Measurements from ENCODE around the gene MECR. TPM values are rescaled to one million over a fixed set of nuclear protein-coding genes. Genes with fewer than 3 reads are reported as not detected.

MECR gene
- total and polyA plus RNA-seq, 10 of the 15 experiments (the other 5 are each of a cell fraction or from before 2014, with no cell fraction given): 7.6 to 66.3 (median 38.7) TPM

GRCh38 chr1:29209173-29209572 is 21.6 kb downstream of the MECR start:
- in situ Hi-C loops (cut with MboI): no loop called here
- H3K27ac ChIP-seq (ENCODE audit: control insufficient read depth, insufficient read depth): peak overlapping the region; percentile 75; the same call in 1 of the 2 replicates
- ChIA-PET POLR2A (interaction anchor here (1.2 to 1.5 kb wide), 2 partner anchors 27 to 29 kb away, joined by 4 read pairs; partner anchors contain the start of gene SRSF4), RAD21 (ENCODE audit: unreplicated experiment) (interaction anchor here (1.7 kb wide), 1 partner anchor 9 kb away, joined by 5 read pairs; no protein-coding TSS in a partner anchor), SMC1A (ENCODE audit: uncharacterized antibody, unreplicated experiment) (interaction anchor here (0.6 to 0.9 kb wide), 2 partner anchors 24 to 29 kb away, joined by 3 read pairs; no protein-coding TSS in a partner anchor), CTCF (interaction anchor here (1.2 to 1.8 kb wide), 4 partner anchors 325 to 424 kb away, joined by 3 to 10 read pairs (median 6); no protein-coding TSS in a partner anchor)
- peaks cover 13% of the 10 kb centered on the region; the same call in 1 of the 2 replicates for H3K4me1 ChIP-seq (ENCODE audit: control insufficient read depth, insufficient read depth, low read length)
- TF ChIP-seq, protein P1, sequence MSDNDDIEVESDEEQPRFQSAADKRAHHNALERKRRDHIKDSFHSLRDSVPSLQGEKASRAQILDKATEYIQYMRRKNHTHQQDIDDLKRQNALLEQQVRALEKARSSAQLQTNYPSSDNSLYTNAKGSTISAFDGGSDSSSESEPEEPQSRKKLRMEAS (IDR thresholded peaks at IDR 0.05; ENCODE audit: low read depth, low read length): no peak
- TF ChIP-seq, protein P2, sequence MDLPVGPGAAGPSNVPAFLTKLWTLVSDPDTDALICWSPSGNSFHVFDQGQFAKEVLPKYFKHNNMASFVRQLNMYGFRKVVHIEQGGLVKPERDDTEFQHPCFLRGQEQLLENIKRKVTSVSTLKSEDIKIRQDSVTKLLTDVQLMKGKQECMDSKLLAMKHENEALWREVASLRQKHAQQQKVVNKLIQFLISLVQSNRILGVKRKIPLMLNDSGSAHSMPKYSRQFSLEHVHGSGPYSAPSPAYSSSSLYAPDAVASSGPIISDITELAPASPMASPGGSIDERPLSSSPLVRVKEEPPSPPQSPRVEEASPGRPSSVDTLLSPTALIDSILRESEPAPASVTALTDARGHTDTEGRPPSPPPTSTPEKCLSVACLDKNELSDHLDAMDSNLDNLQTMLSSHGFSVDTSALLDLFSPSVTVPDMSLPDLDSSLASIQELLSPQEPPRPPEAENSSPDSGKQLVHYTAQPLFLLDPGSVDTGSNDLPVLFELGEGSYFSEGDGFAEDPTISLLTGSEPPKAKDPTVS (IDR thresholded peaks at IDR 0.05; ENCODE audit: low read depth, low read length): no peak
- TF ChIP-seq MYC (IDR thresholded peaks at IDR 0.05; ENCODE audit: insufficient read depth, insufficient read length, insufficient replicate concordance, low read length, severe bottlenecking): no peak
- no peak for TF ChIP-seq KLF5 (IDR thresholded peaks at IDR 0.05; ENCODE audit: partially characterized antibody)
- no peak for TF ChIP-seq NRF1 (conservative IDR thresholded peaks at IDR 0.05; ENCODE audit: low read depth, low read length)
- TF ChIP-seq TCF3 (IDR thresholded peaks at IDR 0.05; ENCODE audit: borderline replicate concordance, insufficient read depth, low read depth, low read length): no peak
- no peak for TF ChIP-seq BHLHE40 (IDR thresholded peaks at IDR 0.05; ENCODE audit: borderline replicate concordance in 1 of 2, low read depth in 2 of 2, low read length in 1 of 2)
- TF ChIP-seq ETV6 (conservative IDR thresholded peaks at IDR 0.05 in 1 of 2, IDR thresholded peaks at IDR 0.05 in 1 of 2; ENCODE audit: borderline replicate concordance in 1 of 2, low read depth in 1 of 2): no peak
- TF ChIP-seq, protein P3, sequence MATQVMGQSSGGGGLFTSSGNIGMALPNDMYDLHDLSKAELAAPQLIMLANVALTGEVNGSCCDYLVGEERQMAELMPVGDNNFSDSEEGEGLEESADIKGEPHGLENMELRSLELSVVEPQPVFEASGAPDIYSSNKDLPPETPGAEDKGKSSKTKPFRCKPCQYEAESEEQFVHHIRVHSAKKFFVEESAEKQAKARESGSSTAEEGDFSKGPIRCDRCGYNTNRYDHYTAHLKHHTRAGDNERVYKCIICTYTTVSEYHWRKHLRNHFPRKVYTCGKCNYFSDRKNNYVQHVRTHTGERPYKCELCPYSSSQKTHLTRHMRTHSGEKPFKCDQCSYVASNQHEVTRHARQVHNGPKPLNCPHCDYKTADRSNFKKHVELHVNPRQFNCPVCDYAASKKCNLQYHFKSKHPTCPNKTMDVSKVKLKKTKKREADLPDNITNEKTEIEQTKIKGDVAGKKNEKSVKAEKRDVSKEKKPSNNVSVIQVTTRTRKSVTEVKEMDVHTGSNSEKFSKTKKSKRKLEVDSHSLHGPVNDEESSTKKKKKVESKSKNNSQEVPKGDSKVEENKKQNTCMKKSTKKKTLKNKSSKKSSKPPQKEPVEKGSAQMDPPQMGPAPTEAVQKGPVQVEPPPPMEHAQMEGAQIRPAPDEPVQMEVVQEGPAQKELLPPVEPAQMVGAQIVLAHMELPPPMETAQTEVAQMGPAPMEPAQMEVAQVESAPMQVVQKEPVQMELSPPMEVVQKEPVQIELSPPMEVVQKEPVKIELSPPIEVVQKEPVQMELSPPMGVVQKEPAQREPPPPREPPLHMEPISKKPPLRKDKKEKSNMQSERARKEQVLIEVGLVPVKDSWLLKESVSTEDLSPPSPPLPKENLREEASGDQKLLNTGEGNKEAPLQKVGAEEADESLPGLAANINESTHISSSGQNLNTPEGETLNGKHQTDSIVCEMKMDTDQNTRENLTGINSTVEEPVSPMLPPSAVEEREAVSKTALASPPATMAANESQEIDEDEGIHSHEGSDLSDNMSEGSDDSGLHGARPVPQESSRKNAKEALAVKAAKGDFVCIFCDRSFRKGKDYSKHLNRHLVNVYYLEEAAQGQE (IDR thresholded peaks at IDR 0.05; ENCODE audit: low read depth, low read length): no peak
- no peak for TF ChIP-seq ZNF384 (IDR thresholded peaks at IDR 0.05; ENCODE audit: borderline replicate concordance, low read depth, low read length)
- no peak for TF ChIP-seq RAD51 (IDR thresholded peaks at IDR 0.05)
- no peak for TF ChIP-seq BRCA1 (IDR thresholded peaks at IDR 0.05; ENCODE audit: low read depth, low read length)
- TF ChIP-seq SMAD1 (IDR thresholded peaks at IDR 0.05; ENCODE audit: low read depth, partially characterized antibody): no peak
- TF ChIP-seq, protein P4, sequence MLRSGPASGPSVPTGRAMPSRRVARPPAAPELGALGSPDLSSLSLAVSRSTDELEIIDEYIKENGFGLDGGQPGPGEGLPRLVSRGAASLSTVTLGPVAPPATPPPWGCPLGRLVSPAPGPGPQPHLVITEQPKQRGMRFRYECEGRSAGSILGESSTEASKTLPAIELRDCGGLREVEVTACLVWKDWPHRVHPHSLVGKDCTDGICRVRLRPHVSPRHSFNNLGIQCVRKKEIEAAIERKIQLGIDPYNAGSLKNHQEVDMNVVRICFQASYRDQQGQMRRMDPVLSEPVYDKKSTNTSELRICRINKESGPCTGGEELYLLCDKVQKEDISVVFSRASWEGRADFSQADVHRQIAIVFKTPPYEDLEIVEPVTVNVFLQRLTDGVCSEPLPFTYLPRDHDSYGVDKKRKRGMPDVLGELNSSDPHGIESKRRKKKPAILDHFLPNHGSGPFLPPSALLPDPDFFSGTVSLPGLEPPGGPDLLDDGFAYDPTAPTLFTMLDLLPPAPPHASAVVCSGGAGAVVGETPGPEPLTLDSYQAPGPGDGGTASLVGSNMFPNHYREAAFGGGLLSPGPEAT (IDR thresholded peaks at IDR 0.05; ENCODE audit: low read depth): no peak
- TF ChIP-seq EZH2 (IDR thresholded peaks at IDR 0.05; ENCODE audit: borderline replicate concordance, control insufficient read depth, low read depth, low read length): no peak
- no peak for TF ChIP-seq CEBPB (IDR thresholded peaks at IDR 0.05; ENCODE audit: borderline replicate concordance in 1 of 2, low read depth in 2 of 2, low read length in 2 of 2)
- 100% methylated on average over 5 of the region's 5 CpGs for WGBS (ENCODE audit: insufficient coverage, insufficient replicate concordance, low lambda C conversion rate, missing lambda C conversion rate)
- BruUV-seq (replicated peaks): no TSS peak
- ATAC-seq (no peak), DNase-seq (ENCODE audit: low read depth, low spot score) (no peak), FAIRE-seq (no peak)
- no peaks in the 10 kb centered on the region for H3K9me3 ChIP-seq (replicated peaks; ENCODE audit: control insufficient read depth, insufficient read depth, low read length)
- no peaks in the 10 kb centered on the region for H4K20me1 ChIP-seq (ENCODE audit: control insufficient read depth, insufficient read depth)
- no peaks in the 10 kb centered on the region for H3K27me3 ChIP-seq (replicated peaks in 1 of 2; ENCODE audit: control insufficient read depth in 2 of 2, insufficient read depth in 2 of 2, low read length in 1 of 2)
- H3K36me3 ChIP-seq (ENCODE audit: control insufficient read depth in 2 of 2, insufficient read depth in 2 of 2, low read length in 1 of 2): peaks cover 2 to 4% of the 10 kb centered on the region in 2 experiments; a peak in 1 of 4 replicates
- H3K79me2 ChIP-seq (ENCODE audit: control insufficient read depth, insufficient read depth, low read length): no peaks in the 10 kb centered on the region
- intact Hi-C loops (cut with micrococcal nuclease; ENCODE audit: unreplicated experiment): loop anchor here (10.0 kb wide), 1 partner anchor 424 kb away; no protein-coding TSS in a partner anchor
- H3K4me3 ChIP-seq: no peak overlapping the region
- no peak overlapping the region for H2AFZ ChIP-seq (ENCODE audit: control insufficient read depth, low read depth, low read length)
- H3K4me2 ChIP-seq (ENCODE audit: control insufficient read depth, insufficient read depth): no peak overlapping the region
- no peak overlapping the region for H3K9ac ChIP-seq (ENCODE audit: control insufficient read depth, insufficient read depth, low read length)
